ENCODE measurements around the gene LCTL. TPM values are rescaled to one million over a fixed set of nuclear protein-coding genes. Genes with fewer than 3 reads are reported as not detected.

The LCTL gene
- total and polyA plus RNA-seq, 2 donors (not counting 1 experiment from before 2014, with no cell fraction given), result 0.66 to 0.96 TPM

DNA sequence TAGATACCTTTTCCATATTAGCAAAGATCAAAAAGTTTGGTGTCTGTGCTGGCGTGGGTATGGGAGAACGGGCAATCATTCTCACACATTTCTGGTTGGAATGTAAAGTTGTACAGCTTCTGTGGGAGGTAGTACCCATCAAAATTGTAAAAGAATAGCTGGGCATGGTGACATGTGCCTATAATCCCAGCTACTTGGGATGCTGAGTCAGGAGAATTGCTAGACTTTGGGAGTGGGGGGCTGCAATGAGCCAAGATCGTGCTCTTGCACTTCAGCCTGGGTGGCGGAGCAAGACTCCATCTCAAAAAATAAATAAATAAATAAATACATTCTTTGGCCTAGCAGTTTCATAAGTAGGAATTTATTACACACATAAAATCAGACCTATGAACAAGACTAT is 22.9 kb downstream of the LCTL start:
- H3K4me3 ChIP-seq (replicated peaks in 1 of 4; ENCODE audit: control extremely low read depth in 1 of 4, insufficient read depth in 1 of 4, low read depth in 3 of 4, low read length in 4 of 4), result no peak overlapping the region
- no peak for DNase-seq (ENCODE audit: low read depth in 2 of 2)
- H2AFZ ChIP-seq (ENCODE audit: low read length), result no peak overlapping the region
- no peak overlapping the region for H3K27ac ChIP-seq (ENCODE audit: insufficient read depth, low read length)
- peaks cover 4% of the 10 kb centered on the region for H3K36me3 ChIP-seq (ENCODE audit: control insufficient read depth, insufficient read depth, low read length)
- no peaks in the 10 kb centered on the region for H3K4me1 ChIP-seq (ENCODE audit: control insufficient read depth, extremely low read depth, insufficient read depth, low read length)
- H3K79me2 ChIP-seq (ENCODE audit: control insufficient read depth, insufficient read depth, low read length), result no peaks in the 10 kb centered on the region
- no peak overlapping the region for H3K9ac ChIP-seq (ENCODE audit: insufficient read depth, low read length)
- H3K9me3 ChIP-seq (ENCODE audit: control insufficient read depth, insufficient read depth, low read depth, low read length), result no peaks in the 10 kb centered on the region
- H4K20me1 ChIP-seq (ENCODE audit: control insufficient read depth, extremely low read depth, insufficient read depth, low read length), result no peaks in the 10 kb centered on the region
- TF ChIP-seq, protein P1, sequence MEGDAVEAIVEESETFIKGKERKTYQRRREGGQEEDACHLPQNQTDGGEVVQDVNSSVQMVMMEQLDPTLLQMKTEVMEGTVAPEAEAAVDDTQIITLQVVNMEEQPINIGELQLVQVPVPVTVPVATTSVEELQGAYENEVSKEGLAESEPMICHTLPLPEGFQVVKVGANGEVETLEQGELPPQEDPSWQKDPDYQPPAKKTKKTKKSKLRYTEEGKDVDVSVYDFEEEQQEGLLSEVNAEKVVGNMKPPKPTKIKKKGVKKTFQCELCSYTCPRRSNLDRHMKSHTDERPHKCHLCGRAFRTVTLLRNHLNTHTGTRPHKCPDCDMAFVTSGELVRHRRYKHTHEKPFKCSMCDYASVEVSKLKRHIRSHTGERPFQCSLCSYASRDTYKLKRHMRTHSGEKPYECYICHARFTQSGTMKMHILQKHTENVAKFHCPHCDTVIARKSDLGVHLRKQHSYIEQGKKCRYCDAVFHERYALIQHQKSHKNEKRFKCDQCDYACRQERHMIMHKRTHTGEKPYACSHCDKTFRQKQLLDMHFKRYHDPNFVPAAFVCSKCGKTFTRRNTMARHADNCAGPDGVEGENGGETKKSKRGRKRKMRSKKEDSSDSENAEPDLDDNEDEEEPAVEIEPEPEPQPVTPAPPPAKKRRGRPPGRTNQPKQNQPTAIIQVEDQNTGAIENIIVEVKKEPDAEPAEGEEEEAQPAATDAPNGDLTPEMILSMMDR (conservative IDR thresholded peaks at IDR 0.05 in 1 of 2, IDR thresholded peaks at IDR 0.05 in 1 of 2; ENCODE audit: low read depth in 1 of 2, low read length in 2 of 2), result no peak
- no peak for TF ChIP-seq EZH2 (IDR thresholded peaks at IDR 0.05; ENCODE audit: low read length, missing control alignments)
- H3K4me2 ChIP-seq (ENCODE audit: extremely low read depth, insufficient read depth, low read length), result no peak overlapping the region
- no peaks in the 10 kb centered on the region for H3K27me3 ChIP-seq (ENCODE audit: control insufficient read depth, insufficient read depth, low read length)

DNA sequence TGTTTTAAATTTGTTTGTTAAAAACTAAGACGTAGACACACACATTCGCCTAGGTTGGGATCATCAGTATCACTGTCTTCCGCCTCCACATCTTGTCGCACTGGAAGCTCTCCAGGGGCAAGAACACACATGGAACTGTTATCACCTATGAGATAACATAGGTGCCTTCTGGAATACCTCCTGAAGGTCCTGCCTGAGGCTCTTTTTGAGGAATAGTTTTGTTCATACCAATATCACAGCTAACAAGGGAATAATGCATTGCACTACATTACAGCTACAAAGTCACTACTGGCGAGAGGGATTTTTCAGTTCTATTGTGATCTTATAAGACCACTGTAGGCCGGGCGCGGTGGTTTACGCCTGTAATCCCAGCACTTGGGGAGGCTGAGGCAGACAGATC is 30.7 kb downstream of the LCTL start:
- no peaks in the 10 kb centered on the region for H3K9me3 ChIP-seq (ENCODE audit: control insufficient read depth, insufficient read depth, low read depth, low read length)
- H4K20me1 ChIP-seq (ENCODE audit: control insufficient read depth, extremely low read depth, insufficient read depth, low read length), result no peaks in the 10 kb centered on the region
- H3K79me2 ChIP-seq (ENCODE audit: control insufficient read depth, insufficient read depth, low read length), result no peaks in the 10 kb centered on the region
- no peak overlapping the region for H3K9ac ChIP-seq (ENCODE audit: insufficient read depth, low read length)
- DNase-seq (ENCODE audit: low read depth in 2 of 2), result no peak
- H3K4me3 ChIP-seq (replicated peaks in 1 of 4; ENCODE audit: control extremely low read depth in 1 of 4, insufficient read depth in 1 of 4, low read depth in 3 of 4, low read length in 4 of 4), result no peak overlapping the region
- H2AFZ ChIP-seq (ENCODE audit: low read length), result no peak overlapping the region
- H3K27me3 ChIP-seq (ENCODE audit: control insufficient read depth, insufficient read depth, low read length), result no peaks in the 10 kb centered on the region
- no peak overlapping the region for H3K27ac ChIP-seq (ENCODE audit: insufficient read depth, low read length)
- no peaks in the 10 kb centered on the region for H3K4me1 ChIP-seq (ENCODE audit: control insufficient read depth, extremely low read depth, insufficient read depth, low read length)
- peaks cover 4% of the 10 kb centered on the region for H3K36me3 ChIP-seq (ENCODE audit: control insufficient read depth, insufficient read depth, low read length)
- TF ChIP-seq EZH2 (IDR thresholded peaks at IDR 0.05; ENCODE audit: low read length, missing control alignments), result no peak
- TF ChIP-seq, protein P1 (conservative IDR thresholded peaks at IDR 0.05 in 1 of 2, IDR thresholded peaks at IDR 0.05 in 1 of 2; ENCODE audit: low read depth in 1 of 2, low read length in 2 of 2), result no peak
- no peak overlapping the region for H3K4me2 ChIP-seq (ENCODE audit: extremely low read depth, insufficient read depth, low read length)

DNA sequence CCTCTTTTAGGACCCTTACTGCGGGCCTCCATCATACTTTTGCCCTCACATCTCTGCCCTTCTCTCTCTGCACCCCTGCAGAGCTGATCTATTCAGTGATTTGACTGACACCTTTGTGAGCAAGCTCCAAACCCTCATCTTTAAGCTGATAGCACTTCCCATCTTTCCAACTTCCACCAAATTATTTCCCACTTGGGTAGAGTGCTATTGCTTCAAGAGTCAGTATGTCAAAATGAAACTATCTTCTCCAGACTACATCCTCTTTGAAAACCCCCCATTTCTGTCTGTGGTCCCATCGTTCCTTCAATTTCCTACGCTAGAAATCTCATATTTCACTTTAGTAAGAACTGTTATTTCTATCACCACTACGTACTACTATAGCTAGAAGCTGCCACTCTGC is 41.0 kb downstream of the LCTL start:
- Histone ChIP-seq H4K20me1 (ENCODE audit: control insufficient read depth, extremely low read depth, insufficient read depth, low read length) (no peaks in the 10 kb centered on the region), H3K9ac (ENCODE audit: insufficient read depth, low read length) (no peak overlapping the region), H3K27me3 (ENCODE audit: control insufficient read depth, insufficient read depth, low read length) (no peaks in the 10 kb centered on the region), H3K9me3 (ENCODE audit: control insufficient read depth, insufficient read depth, low read depth, low read length) (no peaks in the 10 kb centered on the region), H3K4me2 (ENCODE audit: extremely low read depth, insufficient read depth, low read length) (no peak overlapping the region), H3K4me3 (replicated peaks in 1 of 4; ENCODE audit: control extremely low read depth in 1 of 4, insufficient read depth in 1 of 4, low read depth in 3 of 4, low read length in 4 of 4) (no peak overlapping the region), H3K79me2 (ENCODE audit: control insufficient read depth, insufficient read depth, low read length) (no peaks in the 10 kb centered on the region), H3K27ac (ENCODE audit: insufficient read depth, low read length) (no peak overlapping the region), H2AFZ (ENCODE audit: low read length) (no peak overlapping the region), H3K4me1 (ENCODE audit: control insufficient read depth, extremely low read depth, insufficient read depth, low read length) (no peaks in the 10 kb centered on the region), H3K36me3 (ENCODE audit: control insufficient read depth, insufficient read depth, low read length) (peaks cover 2% of the 10 kb centered on the region)
- DNase-seq (ENCODE audit: low read depth in 2 of 2), result no peak
- TF ChIP-seq, protein P1 (conservative IDR thresholded peaks at IDR 0.05 in 1 of 2, IDR thresholded peaks at IDR 0.05 in 1 of 2; ENCODE audit: low read depth in 1 of 2, low read length in 2 of 2), result no peak
- no peak for TF ChIP-seq EZH2 (IDR thresholded peaks at IDR 0.05; ENCODE audit: low read length, missing control alignments)

All from fibroblast of lung (primary cell).